ENCODE measurements around the gene HCST.

DNA sequence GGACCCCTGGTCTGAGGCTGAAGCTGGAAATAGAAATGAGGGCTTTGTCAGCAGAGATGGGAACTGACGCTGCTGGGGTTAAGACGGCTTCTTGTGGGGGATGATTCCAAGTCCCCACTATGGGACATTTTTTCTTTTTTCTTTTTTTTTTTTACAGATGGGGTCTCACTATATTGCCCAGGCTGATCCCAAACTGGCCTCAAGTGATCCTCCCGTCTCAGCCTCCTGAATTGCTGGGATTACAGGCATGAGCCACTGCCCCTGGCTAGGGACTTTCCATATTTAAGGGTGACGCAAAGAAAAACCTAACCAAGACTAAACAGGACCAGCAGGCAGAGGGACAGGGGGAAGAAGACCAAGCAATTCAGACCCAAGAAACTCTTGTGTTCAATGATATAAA lies 43.9 kb downstream of the HCST start:
- TF ChIP-seq SP1 (IDR thresholded peaks at IDR 0.05) = no peak
- TF ChIP-seq, protein P1, sequence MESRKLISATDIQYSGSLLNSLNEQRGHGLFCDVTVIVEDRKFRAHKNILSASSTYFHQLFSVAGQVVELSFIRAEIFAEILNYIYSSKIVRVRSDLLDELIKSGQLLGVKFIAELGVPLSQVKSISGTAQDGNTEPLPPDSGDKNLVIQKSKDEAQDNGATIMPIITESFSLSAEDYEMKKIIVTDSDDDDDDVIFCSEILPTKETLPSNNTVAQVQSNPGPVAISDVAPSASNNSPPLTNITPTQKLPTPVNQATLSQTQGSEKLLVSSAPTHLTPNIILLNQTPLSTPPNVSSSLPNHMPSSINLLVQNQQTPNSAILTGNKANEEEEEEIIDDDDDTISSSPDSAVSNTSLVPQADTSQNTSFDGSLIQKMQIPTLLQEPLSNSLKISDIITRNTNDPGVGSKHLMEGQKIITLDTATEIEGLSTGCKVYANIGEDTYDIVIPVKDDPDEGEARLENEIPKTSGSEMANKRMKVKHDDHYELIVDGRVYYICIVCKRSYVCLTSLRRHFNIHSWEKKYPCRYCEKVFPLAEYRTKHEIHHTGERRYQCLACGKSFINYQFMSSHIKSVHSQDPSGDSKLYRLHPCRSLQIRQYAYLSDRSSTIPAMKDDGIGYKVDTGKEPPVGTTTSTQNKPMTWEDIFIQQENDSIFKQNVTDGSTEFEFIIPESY (IDR thresholded peaks at IDR 0.05) = no peak
- TF ChIP-seq, protein P2, sequence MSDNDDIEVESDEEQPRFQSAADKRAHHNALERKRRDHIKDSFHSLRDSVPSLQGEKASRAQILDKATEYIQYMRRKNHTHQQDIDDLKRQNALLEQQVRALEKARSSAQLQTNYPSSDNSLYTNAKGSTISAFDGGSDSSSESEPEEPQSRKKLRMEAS (IDR thresholded peaks at IDR 0.05) = no peak
